Right atrium auricular region (tissue), 2 donors: ENCODE results near the gene SCAANT1. TPM values are rescaled to one million over a fixed set of nuclear protein-coding genes. Genes with fewer than 3 reads are reported as not detected.

Experiments used
- DNase-seq: peaks from one replicate; pipeline ENCODE4 v3.0.0-alpha.2; 2019; ENCODE audit warnings: low spot score
- H3K27ac ChIP-seq, 2 donors: fragments of 200-600 bp; sonication (generic); 1 replicate in 1 of 2; 2 replicates in 1 of 2; pipeline ENCODE4 v1.5.1; 2016 to 2019
- H3K27me3 ChIP-seq, 2 donors: fragments of 200-600 bp; sonication (generic); one replicate each; pipeline versions ENCODE4 v1.5.1 to v1.6.0; 2017 to 2019
- H3K36me3 ChIP-seq: fragments of 200-600 bp; sonication (generic); one replicate; pipeline ENCODE4 v1.5.1; 2016
- H3K4me1 ChIP-seq, 2 donors: fragments of 200-600 bp; sonication (generic); one replicate each; pipeline versions ENCODE4 v1.5.1 to v1.6.0; 2017 to 2019
- H3K4me3 ChIP-seq, 2 donors: fragments of 200-600 bp; sonication (generic); 1 replicate in 1 of 2; 2 replicates in 1 of 2; pipeline ENCODE4 v1.5.1; 2017 to 2019; ENCODE audit warnings: mild to moderate bottlenecking in 1 of 2, moderate library complexity in 1 of 2
- H3K9me3 ChIP-seq, 2 donors: fragments of 200-600 bp; sonication (generic); one replicate each; pipeline ENCODE4 v1.5.1; 2019
- CTCF ChIP-seq, 2 donors: fragments of 200-600 bp; sonication (generic); IDR thresholded peaks; one replicate each; pipeline ENCODE4 v1.5.1; 2019; ENCODE audit warnings: antibody characterized with exemption in 2 of 2
- total RNA-seq, 2 donors: library from RNA; depleted of rRNA; stranded (reverse); fragments of >200 nt; gene quantifications; one replicate each; pipeline ENCODE4 v1.1.0, GENCODE V29; 2016

SCAANT1 gene
- total RNA-seq, 2 donors from 2014 or later: not detected

- Histone ChIP-seq H3K9me3 (no peaks in the 10 kb centered on the region), H3K27me3 (no peaks in the 10 kb centered on the region), H3K4me3 (peak overlapping the region; percentile 87 to 89), H3K27ac (peak overlapping the region; percentile 98 to 99), H3K36me3 (peaks cover 6% of the 10 kb centered on the region), H3K4me1 (peaks cover 0 to 36% of the 10 kb centered on the region in 2 donors)
- TF ChIP-seq CTCF (IDR thresholded peaks at IDR 0.05): no peak
- DNase-seq: no peak
Measured at GRCh38 chr3:63911509-63911872, 692 bp downstream of the SCAANT1 start.

GRCh38 chr3:63910891-63911290 is 1.3 kb downstream of the SCAANT1 start:
- H3K4me3 ChIP-seq: peak overlapping the region in 1 of 2 donors; percentile 87
- peaks cover under 1% of the 10 kb centered on the region for H3K36me3 ChIP-seq
- no peak for DNase-seq
- peaks cover 0 to 36% of the 10 kb centered on the region in 2 donors for H3K4me1 ChIP-seq
- H3K27me3 ChIP-seq: no peaks in the 10 kb centered on the region
- peak overlapping the region in 1 of 2 donors; percentile 99 for H3K27ac ChIP-seq
- no peak for TF ChIP-seq CTCF (IDR thresholded peaks at IDR 0.05)
- H3K9me3 ChIP-seq: no peaks in the 10 kb centered on the region

GRCh38 chr3:63910001-63910400 is 2.2 kb downstream of the SCAANT1 start:
- Histone ChIP-seq H3K27ac (no peak overlapping the region), H3K4me3 (no peak overlapping the region), H3K9me3 (no peaks in the 10 kb centered on the region), H3K4me1 (peaks cover 0 to 36% of the 10 kb centered on the region in 2 donors), H3K36me3 (no peaks in the 10 kb centered on the region), H3K27me3 (no peaks in the 10 kb centered on the region)
- DNase-seq: no peak
- TF ChIP-seq CTCF (IDR thresholded peaks at IDR 0.05): no peak

- TF ChIP-seq CTCF (IDR thresholded peaks at IDR 0.05): no peak
- Histone ChIP-seq H3K27me3 (no peaks in the 10 kb centered on the region), H3K4me3 (no peak overlapping the region), H3K4me1 (peaks cover 0 to 30% of the 10 kb centered on the region in 2 donors), H3K9me3 (no peaks in the 10 kb centered on the region), H3K36me3 (no peaks in the 10 kb centered on the region), H3K27ac (no peak overlapping the region)
- no peak for DNase-seq
Measured at GRCh38 chr3:63909431-63909830, 2.8 kb downstream of the SCAANT1 start.

GRCh38 chr3:63908776-63909175 is 3.4 kb downstream of the SCAANT1 start:
- no peak overlapping the region for H3K27ac ChIP-seq
- peaks cover 0 to 24% of the 10 kb centered on the region in 2 donors for H3K4me1 ChIP-seq
- no peaks in the 10 kb centered on the region for H3K9me3 ChIP-seq
- no peak overlapping the region for H3K4me3 ChIP-seq
- no peak for DNase-seq
- H3K36me3 ChIP-seq: no peaks in the 10 kb centered on the region
- TF ChIP-seq CTCF (IDR thresholded peaks at IDR 0.05): no peak
- no peaks in the 10 kb centered on the region for H3K27me3 ChIP-seq

GRCh38 chr3:63908081-63908736 is 4.0 kb downstream of the SCAANT1 start:
- H3K36me3 ChIP-seq: no peaks in the 10 kb centered on the region
- peak in 1 of 2 donors; percentile 38 for TF ChIP-seq CTCF (IDR thresholded peaks at IDR 0.05)
- no peak overlapping the region for H3K27ac ChIP-seq
- no peaks in the 10 kb centered on the region for H3K9me3 ChIP-seq
- H3K4me3 ChIP-seq: no peak overlapping the region
- H3K27me3 ChIP-seq: no peaks in the 10 kb centered on the region
- H3K4me1 ChIP-seq: peaks cover 0 to 18% of the 10 kb centered on the region in 2 donors
- no peak for DNase-seq
